Mucosa of rectum (tissue), 2 donors: ENCODE measurements around the gene ARHGAP19.

Experiments used
- H3K27ac ChIP-seq, 2 donors: one replicate each; pipeline ENCODE4 v1.7.0; 2013; ENCODE audit warnings: inconsistent platforms in 2 of 2, low read depth in 2 of 2, low read length in 2 of 2
- H3K27me3 ChIP-seq, 2 donors: one replicate each; pipeline ENCODE4 v1.7.0; 2013; ENCODE audit warnings: low read length in 2 of 2; ENCODE audit not compliant: control insufficient read depth in 2 of 2, insufficient read depth in 2 of 2
- H3K36me3 ChIP-seq, 2 donors: one replicate each; pipeline ENCODE4 v1.7.0; 2013; ENCODE audit warnings: low read length in 2 of 2; ENCODE audit not compliant: control insufficient read depth in 2 of 2, insufficient read depth in 2 of 2
- H3K4me1 ChIP-seq, 2 donors: one replicate each; pipeline ENCODE4 v1.7.0; 2013; ENCODE audit warnings: low read length in 2 of 2, mild to moderate bottlenecking in 1 of 2; ENCODE audit not compliant: control insufficient read depth in 2 of 2, insufficient read depth in 2 of 2
- H3K4me3 ChIP-seq, 2 donors: one replicate each; pipeline ENCODE4 v1.7.0; 2013; ENCODE audit warnings: low read length in 2 of 2
- H3K9ac ChIP-seq, 2 donors: one replicate each; pipeline ENCODE4 v1.7.0; 2013; ENCODE audit warnings: low read length in 2 of 2, low read depth in 1 of 2, mild to moderate bottlenecking in 1 of 2
- H3K9me3 ChIP-seq, 2 donors: one replicate each; pipeline ENCODE4 v1.7.0; 2013; ENCODE audit warnings: low read length in 2 of 2; ENCODE audit not compliant: control insufficient read depth in 2 of 2
- donor health status: healthy.
- donor health status: Normal muscosa, but diverticular disease.

The ARHGAP19 gene

DNA sequence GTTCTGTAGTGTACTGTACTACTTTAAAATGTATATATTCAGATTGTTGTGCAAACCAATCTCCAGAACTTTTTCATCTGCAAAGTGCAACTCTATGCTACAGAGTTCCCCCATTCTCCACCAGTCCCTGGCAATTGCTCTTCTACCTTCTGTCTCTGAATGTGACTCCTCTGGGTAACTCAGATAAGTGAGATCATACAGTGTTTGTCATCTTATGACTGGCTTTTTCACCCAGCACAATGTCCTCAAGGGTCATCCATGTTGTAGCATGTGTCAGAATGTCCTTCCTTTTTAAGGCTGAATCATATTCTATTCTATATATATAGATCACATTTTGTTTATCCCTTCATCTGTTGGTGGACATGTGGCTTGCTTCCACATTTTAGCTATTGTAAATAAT, 117.5 kb downstream of the ARHGAP19 start:
- Histone ChIP-seq H3K27ac (no peak overlapping the region), H3K9ac (no peak overlapping the region), H3K4me3 (no peak overlapping the region), H3K36me3 (no peaks in the 10 kb centered on the region), H3K4me1 (no peaks in the 10 kb centered on the region), H3K27me3 (peaks cover 6 to 14% of the 10 kb centered on the region in 2 donors), H3K9me3 (no peaks in the 10 kb centered on the region)

DNA sequence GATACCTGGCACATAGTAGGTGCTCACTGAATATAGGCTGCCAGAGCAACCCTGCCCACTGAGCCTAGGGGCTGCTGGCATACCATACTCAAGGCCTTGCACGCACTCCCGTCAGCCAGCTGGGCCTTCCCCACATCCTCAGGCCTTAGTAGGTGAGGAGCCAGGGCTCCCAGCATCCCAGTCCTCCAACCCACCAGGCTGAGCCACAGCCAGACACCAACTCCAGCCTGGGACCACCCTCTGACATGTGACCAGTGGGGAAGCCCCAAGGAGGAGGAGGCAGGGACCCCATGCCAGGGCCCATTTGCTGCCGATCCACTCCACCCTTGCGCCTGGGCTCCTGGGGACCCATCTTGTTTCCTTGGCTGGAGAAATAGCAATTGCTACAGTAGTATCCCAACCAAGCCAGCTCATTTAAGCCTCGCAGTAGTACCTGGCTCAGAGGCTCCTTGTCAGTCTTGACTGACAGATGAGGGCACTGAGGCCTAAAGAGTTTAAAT, 118.1 kb downstream of the ARHGAP19 start:
- Histone ChIP-seq H3K27me3 (peaks cover 5 to 11% of the 10 kb centered on the region in 2 donors), H3K9ac (no peak overlapping the region), H3K27ac (no peak overlapping the region), H3K4me1 (no peaks in the 10 kb centered on the region), H3K9me3 (no peaks in the 10 kb centered on the region), H3K4me3 (no peak overlapping the region), H3K36me3 (no peaks in the 10 kb centered on the region)

DNA sequence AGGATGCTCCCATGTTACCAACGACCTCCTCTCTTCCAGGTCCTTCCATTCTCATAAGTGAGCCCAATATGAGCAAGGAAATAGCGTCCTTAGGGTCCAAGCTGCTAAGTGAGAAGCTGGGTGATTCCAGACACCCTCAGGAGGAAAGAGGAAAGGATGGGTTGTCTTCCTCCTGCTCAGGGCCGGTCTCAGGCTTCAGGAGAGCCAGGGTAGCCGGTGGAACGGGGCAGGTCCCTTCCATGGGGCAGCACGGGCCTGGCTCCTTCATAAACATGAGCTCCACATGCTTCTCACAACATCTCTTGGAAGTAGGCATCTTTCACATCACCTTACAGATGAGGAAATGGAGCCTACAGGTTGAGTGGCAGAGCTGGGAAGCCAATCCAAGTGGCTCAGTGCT, 119.4 kb downstream of the ARHGAP19 start:
- Histone ChIP-seq H3K27me3 (peaks cover 0 to under 1% of the 10 kb centered on the region in 2 donors), H3K4me3 (no peak overlapping the region), H3K9ac (no peak overlapping the region), H3K9me3 (no peaks in the 10 kb centered on the region), H3K27ac (no peak overlapping the region), H3K4me1 (no peaks in the 10 kb centered on the region), H3K36me3 (no peaks in the 10 kb centered on the region)
